Stimulated activated CD4-positive, alpha-beta T cell treated with anti-CD3 and anti-CD28 coated beads, Interleukin-12 subunit alpha, Interleukin-12 subunit beta, amount 100 ng/mL, for 48 hours (primary cell): ENCODE data around the gene SNAPIN.
A peak's percentile ranks its signal among the peaks of the same experiment; 100 is the strongest.

ENCODE experiments used
- DNase-seq, 3 donors: peaks; one replicate each; pipeline ENCODE4 v3.0.0-alpha.2; 2020; ENCODE audit warnings: low read depth in 2 of 3, low spot score in 1 of 3

SNAPIN gene

GRCh38 chr1:153673511-153673910 lies 15.0 kb downstream of the SNAPIN start:
- DNase-seq, result no peak

- DNase-seq, result peak in 1 of 3 donors; percentile 50
These were observed 19.4 kb downstream of the SNAPIN start for GRCh38 chr1:153677718-153678518.

GRCh38 chr1:153678519-153679336 lies 20.2 kb downstream of the SNAPIN start, which contains the start of gene NPR1:
TSS of gene NPR1 (plus strand) at chr1:153678688. CDS start at chr1:153679109, 421 bp downstream.
- no peak for DNase-seq

- DNase-seq, result no peak
These were observed 21.0 kb downstream of the SNAPIN start for GRCh38 chr1:153679337-153680119.

GRCh38 chr1:153680120-153680403 lies 21.6 kb downstream of the SNAPIN start:
- DNase-seq, result no peak

- no peak for DNase-seq
These were observed 24.2 kb downstream of the SNAPIN start for GRCh38 chr1:153682730-153683129.

GRCh38 chr1:153683854-153684253 lies 25.4 kb downstream of the SNAPIN start:
- DNase-seq, result no peak

GRCh38 chr1:153684892-153685291 lies 26.4 kb downstream of the SNAPIN start:
- DNase-seq, result no peak

- DNase-seq, result no peak
These were observed 27.2 kb downstream of the SNAPIN start for GRCh38 chr1:153685544-153686340.

GRCh38 chr1:153687346-153688125 lies 29.0 kb downstream of the SNAPIN start:
- no peak for DNase-seq

GRCh38 chr1:153688276-153688675 lies 29.8 kb downstream of the SNAPIN start:
- no peak for DNase-seq

- no peak for DNase-seq
These were observed 30.3 kb downstream of the SNAPIN start for GRCh38 chr1:153688736-153689328.

GRCh38 chr1:153693466-153693865 lies 35.0 kb downstream of the SNAPIN start:
- DNase-seq, result no peak

GRCh38 chr1:153696741-153697140 lies 38.2 kb downstream of the SNAPIN start:
- no peak for DNase-seq

- no peak for DNase-seq
These were observed 38.9 kb downstream of the SNAPIN start for GRCh38 chr1:153697191-153698019.

- no peak for DNase-seq
These were observed 39.8 kb downstream of the SNAPIN start for GRCh38 chr1:153698020-153698922.

- DNase-seq, result no peak
These were observed 40.6 kb downstream of the SNAPIN start for GRCh38 chr1:153698923-153699714.
